DOHH2 (cell line): ENCODE data around the gene DBI.

Experiments used
- CTCF ChIP-seq: fragments of 200-600 bp; sonication (generic); IDR thresholded peaks from one replicate; pipeline ENCODE4 v1.5.1; 2014; ENCODE audit warnings: antibody characterized with exemption, mild to moderate bottlenecking, low read depth, low read length; ENCODE audit not compliant: poor library complexity, severe bottlenecking
- EZH2phosphoT487 ChIP-seq: fragments of 200-600 bp; sonication (generic); IDR thresholded peaks from 2 replicates; pipeline ENCODE4 v1.6.1; 2017; ENCODE audit warnings: borderline replicate concordance, mild to moderate bottlenecking, antibody characterized with exemption, low read length, moderate library complexity, mixed read lengths

GRCh38 chr2:119326938-119327337 lies 39.8 kb upstream of the DBI start:
- TF ChIP-seq CTCF (no peak), EZH2phosphoT487 (no peak)
